RWPE2 (cell line): ENCODE data around the gene CNOT2.

Source experiments
- ATAC-seq: fragments of 200-7000 bp; cut with Tn5 transposase; 3 replicates; pipeline ENCODE4 v1.9.1; 2021; ENCODE audit warnings: low read depth
- DNase-seq: peaks from one replicate; pipeline ENCODE4 v3.0.0-alpha.2; 2020; ENCODE audit warnings: low spot score
- H3K27ac ChIP-seq: fragments of 450-650 bp; 2 replicates; pipeline ENCODE4 v1.5.1; 2017; ENCODE audit warnings: mild to moderate bottlenecking; ENCODE audit not compliant: poor library complexity, severe bottlenecking
- H3K27me3 ChIP-seq: fragments of 250-450 bp; sonication (Bioruptor Pico); 2 replicates; pipeline ENCODE4 v1.5.1; 2021; ENCODE audit warnings: mild to moderate bottlenecking, moderate library complexity; ENCODE audit not compliant: insufficient read depth, poor library complexity, severe bottlenecking
- H3K36me3 ChIP-seq: fragments of 250-450 bp; sonication (Bioruptor Pico); 2 replicates; pipeline ENCODE4 v1.5.1; 2020; ENCODE audit warnings: low read depth, mild to moderate bottlenecking, moderate library complexity
- H3K4me1 ChIP-seq: fragments of 250-450 bp; sonication (Bioruptor Pico); 2 replicates; pipeline ENCODE4 v1.5.1; 2021; ENCODE audit warnings: mild to moderate bottlenecking, moderate library complexity; ENCODE audit not compliant: insufficient read depth, poor library complexity, severe bottlenecking
- H3K4me3 ChIP-seq: fragments of 250-450 bp; sonication (Bioruptor Pico); 2 replicates; pipeline ENCODE4 v1.5.1; 2021; ENCODE audit warnings: mild to moderate bottlenecking, moderate library complexity; ENCODE audit not compliant: severe bottlenecking
- H3K9me3 ChIP-seq: fragments of 250-450 bp; sonication (Bioruptor Pico); 2 replicates; pipeline ENCODE4 v1.5.1; 2021; ENCODE audit warnings: mild to moderate bottlenecking, moderate library complexity; ENCODE audit not compliant: severe bottlenecking
- TF ChIP-seq, protein P1 (sequence below): fragments of 450-650 bp; IDR thresholded peaks from one replicate; pipeline ENCODE4 v1.5.1; 2017; ENCODE audit warnings: mild to moderate bottlenecking, moderate library complexity; ENCODE audit not compliant: poor library complexity, severe bottlenecking

CNOT2 gene

DNA sequence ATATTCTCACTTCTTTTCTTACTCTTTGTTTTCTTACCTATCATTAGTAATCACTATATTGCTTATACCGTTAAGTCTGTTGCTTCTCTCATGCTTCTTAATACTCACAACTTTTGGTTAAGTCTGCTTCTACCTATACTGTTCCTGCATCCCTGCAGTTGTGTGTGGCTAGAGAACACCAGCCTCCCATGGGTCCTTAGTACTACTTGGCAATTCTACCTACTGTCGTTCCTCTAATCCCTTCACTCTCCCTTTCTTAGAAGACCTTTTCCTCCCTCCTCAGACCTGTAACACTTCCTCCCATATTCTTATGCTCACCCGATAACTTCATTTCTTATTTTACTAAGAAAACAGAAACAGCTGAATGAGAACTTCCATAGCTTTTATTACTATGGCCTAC is 29.3 kb downstream of the CNOT2 start:
- peaks cover 7% of the 10 kb centered on the region for H3K4me1 ChIP-seq
- DNase-seq (no peak), ATAC-seq (no peak)
- H3K4me3 ChIP-seq: no peak overlapping the region
- H3K27ac ChIP-seq: no peak overlapping the region
- no peaks in the 10 kb centered on the region for H3K9me3 ChIP-seq
- TF ChIP-seq, protein P1, sequence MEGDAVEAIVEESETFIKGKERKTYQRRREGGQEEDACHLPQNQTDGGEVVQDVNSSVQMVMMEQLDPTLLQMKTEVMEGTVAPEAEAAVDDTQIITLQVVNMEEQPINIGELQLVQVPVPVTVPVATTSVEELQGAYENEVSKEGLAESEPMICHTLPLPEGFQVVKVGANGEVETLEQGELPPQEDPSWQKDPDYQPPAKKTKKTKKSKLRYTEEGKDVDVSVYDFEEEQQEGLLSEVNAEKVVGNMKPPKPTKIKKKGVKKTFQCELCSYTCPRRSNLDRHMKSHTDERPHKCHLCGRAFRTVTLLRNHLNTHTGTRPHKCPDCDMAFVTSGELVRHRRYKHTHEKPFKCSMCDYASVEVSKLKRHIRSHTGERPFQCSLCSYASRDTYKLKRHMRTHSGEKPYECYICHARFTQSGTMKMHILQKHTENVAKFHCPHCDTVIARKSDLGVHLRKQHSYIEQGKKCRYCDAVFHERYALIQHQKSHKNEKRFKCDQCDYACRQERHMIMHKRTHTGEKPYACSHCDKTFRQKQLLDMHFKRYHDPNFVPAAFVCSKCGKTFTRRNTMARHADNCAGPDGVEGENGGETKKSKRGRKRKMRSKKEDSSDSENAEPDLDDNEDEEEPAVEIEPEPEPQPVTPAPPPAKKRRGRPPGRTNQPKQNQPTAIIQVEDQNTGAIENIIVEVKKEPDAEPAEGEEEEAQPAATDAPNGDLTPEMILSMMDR: no peak
- 0 out of 2 replicates have a peak, but pooled peaks cover 7% of the 10 kb centered on the region for H3K36me3 ChIP-seq
- H3K27me3 ChIP-seq: no peaks in the 10 kb centered on the region

DNA sequence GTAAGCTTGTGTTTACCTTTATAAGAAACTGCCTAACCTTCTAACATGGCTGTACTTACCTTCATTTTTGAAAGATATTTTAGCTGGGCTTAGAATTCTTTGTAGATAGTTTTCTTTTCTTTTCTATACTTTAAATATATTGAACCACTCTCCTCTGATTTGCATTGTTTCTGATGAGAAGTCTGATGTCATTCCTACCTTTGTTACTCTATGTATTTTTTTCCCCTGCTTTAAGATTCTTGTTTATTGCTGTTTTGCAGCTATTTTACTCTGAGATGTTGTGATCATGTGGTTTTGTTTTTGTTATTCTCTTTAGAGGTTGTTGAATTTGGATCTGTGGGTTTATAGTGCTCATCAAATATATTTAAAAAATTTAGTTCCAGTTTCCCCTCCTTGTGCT is 31.8 kb downstream of the CNOT2 start:
- Histone ChIP-seq H3K9me3 (no peaks in the 10 kb centered on the region), H3K4me1 (no peaks in the 10 kb centered on the region), H3K4me3 (no peak overlapping the region), H3K36me3 (peaks cover 28% of the 10 kb centered on the region), H3K27me3 (peaks cover 3% of the 10 kb centered on the region), H3K27ac (no peak overlapping the region)
- ATAC-seq (no peak), DNase-seq (no peak)
- TF ChIP-seq, protein P1: no peak

DNA sequence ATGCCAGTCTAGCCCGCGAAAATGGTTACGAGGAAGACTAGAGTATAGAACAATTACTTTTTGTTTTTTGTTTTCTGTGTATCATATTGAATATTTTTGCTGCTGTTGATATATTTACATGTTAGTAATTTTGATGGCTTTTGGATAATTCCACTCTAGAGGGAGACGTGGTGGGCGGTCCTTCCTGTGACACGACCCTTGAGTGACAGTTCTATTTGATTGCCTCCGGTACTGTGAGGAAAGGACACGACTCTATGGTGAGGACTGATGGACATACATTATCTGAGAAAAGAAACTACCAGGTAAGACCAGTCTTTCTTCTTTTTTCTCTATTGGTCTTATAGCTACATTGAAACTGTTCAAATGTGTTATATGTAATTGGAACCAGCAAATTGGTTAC is 34.7 kb downstream of the CNOT2 start:
- H3K4me1 ChIP-seq: no peaks in the 10 kb centered on the region
- ATAC-seq (no peak), DNase-seq (no peak)
- no peak overlapping the region for H3K4me3 ChIP-seq
- no peak overlapping the region for H3K27ac ChIP-seq
- peaks cover 47% of the 10 kb centered on the region for H3K36me3 ChIP-seq
- peaks cover 3% of the 10 kb centered on the region for H3K27me3 ChIP-seq
- TF ChIP-seq, protein P1: no peak
- H3K9me3 ChIP-seq: no peaks in the 10 kb centered on the region

DNA sequence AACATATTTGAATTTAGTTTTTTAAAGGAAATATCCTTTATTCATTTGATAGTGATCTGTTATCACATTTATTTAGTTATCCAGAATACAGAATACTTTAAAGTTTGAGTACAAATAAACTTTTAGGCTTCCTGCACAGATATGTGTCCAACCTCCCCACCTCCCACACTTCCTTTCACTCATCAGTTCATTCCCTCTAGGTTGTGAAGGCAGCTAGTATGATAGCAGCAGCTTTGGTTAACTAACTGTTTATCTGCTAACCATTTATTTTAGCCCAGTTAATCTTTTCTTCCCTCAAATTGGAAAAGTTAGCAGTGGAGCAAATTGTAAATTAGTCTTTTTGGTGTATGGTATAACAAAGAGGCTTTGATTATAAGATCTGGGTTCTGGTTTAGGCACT is 35.7 kb downstream of the CNOT2 start:
- TF ChIP-seq, protein P1: no peak
- DNase-seq: no peak
- Histone ChIP-seq H3K4me1 (no peaks in the 10 kb centered on the region), H3K27ac (no peak overlapping the region), H3K9me3 (no peaks in the 10 kb centered on the region), H3K4me3 (no peak overlapping the region), H3K27me3 (peaks cover 3% of the 10 kb centered on the region), H3K36me3 (peaks cover 47% of the 10 kb centered on the region)
- ATAC-seq: no peak

DNA sequence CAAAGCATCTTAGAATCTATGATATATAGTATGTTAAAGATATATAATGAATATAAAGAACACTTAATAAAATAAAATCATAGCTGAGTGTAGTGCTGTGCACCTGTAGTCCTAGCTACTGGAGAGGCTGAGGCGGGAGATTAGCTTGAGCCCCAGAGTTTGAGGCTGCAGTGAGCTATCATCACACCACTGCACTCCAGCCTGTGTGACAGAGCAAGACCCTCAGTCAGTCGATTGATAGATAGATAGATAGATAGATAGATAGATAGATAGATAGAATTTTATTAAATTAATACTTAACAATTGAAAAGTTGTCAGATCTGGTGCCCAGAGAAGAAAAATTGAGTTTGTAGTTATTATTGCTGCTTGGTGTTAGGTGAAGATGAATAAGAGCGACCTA is 40.0 kb downstream of the CNOT2 start:
- H3K27me3 ChIP-seq: peaks cover 3% of the 10 kb centered on the region
- H3K9me3 ChIP-seq: no peaks in the 10 kb centered on the region
- H3K4me1 ChIP-seq: no peaks in the 10 kb centered on the region
- DNase-seq (no peak), ATAC-seq (no peak)
- TF ChIP-seq, protein P1: no peak
- no peak overlapping the region for H3K27ac ChIP-seq
- peaks cover 45% of the 10 kb centered on the region for H3K36me3 ChIP-seq
- H3K4me3 ChIP-seq: no peak overlapping the region
